Stimulated activated CD4-positive, alpha-beta T cell treated with anti-CD3 and anti-CD28 coated beads, Interleukin-4, amount 100 ng/mL, for 1 hour (primary cell): ENCODE measurements around the gene KCNMA1.

ENCODE experiments used
- DNase-seq: peaks from one replicate; pipeline ENCODE4 v3.0.0-alpha.2; 2020

KCNMA1 gene

GRCh38 chr10:76899490-76899889, 738.1 kb downstream of the KCNMA1 start:
- DNase-seq, result no peak

DNA sequence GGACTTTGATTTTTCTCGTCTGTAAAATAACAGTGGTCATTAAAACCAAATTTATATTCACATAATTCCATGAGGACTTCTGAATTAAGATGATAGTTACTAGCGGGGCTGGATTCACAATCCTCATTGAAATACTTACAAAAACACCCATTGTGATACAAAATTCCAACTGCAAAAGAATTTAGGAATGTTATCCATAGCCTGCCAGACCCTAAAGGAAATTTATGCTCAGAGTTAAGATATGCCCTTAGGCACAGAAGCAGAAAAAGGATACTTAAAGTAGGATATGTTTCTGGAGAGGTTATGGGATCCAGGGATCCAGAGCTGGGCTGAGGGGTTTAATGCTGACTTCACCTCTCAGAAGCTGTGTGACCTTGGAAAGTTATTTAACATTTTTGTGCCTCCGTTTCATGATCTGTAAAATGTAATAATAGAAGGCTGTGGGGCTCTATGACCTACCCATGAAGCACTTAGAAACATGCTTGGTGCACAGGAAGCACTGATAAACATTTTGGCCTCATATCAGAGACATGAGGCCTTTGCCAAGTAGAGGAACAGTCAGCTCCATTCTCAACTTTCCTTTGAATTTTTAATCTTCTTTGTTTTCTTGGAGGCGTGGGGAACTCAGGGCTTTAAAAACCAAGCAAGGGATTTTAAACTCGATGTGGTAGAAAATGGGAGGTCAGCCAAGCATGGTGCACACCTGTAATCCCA, 744.7 kb downstream of the KCNMA1 start:
- DNase-seq, result no peak

- DNase-seq, result no peak
Observed at GRCh38 chr10:76887223-76888010, 750.2 kb downstream of the KCNMA1 start.

GRCh38 chr10:76885816-76886215, 751.8 kb downstream of the KCNMA1 start:
- no peak for DNase-seq

- no peak for DNase-seq
Observed at GRCh38 chr10:76884673-76885275, 752.8 kb downstream of the KCNMA1 start.

- no peak for DNase-seq
Observed at GRCh38 chr10:76883596-76883995, 754.0 kb downstream of the KCNMA1 start.

GRCh38 chr10:76882796-76883195, 754.8 kb downstream of the KCNMA1 start:
- no peak for DNase-seq

GRCh38 chr10:76882245-76882644, 755.4 kb downstream of the KCNMA1 start:
- no peak for DNase-seq

DNA sequence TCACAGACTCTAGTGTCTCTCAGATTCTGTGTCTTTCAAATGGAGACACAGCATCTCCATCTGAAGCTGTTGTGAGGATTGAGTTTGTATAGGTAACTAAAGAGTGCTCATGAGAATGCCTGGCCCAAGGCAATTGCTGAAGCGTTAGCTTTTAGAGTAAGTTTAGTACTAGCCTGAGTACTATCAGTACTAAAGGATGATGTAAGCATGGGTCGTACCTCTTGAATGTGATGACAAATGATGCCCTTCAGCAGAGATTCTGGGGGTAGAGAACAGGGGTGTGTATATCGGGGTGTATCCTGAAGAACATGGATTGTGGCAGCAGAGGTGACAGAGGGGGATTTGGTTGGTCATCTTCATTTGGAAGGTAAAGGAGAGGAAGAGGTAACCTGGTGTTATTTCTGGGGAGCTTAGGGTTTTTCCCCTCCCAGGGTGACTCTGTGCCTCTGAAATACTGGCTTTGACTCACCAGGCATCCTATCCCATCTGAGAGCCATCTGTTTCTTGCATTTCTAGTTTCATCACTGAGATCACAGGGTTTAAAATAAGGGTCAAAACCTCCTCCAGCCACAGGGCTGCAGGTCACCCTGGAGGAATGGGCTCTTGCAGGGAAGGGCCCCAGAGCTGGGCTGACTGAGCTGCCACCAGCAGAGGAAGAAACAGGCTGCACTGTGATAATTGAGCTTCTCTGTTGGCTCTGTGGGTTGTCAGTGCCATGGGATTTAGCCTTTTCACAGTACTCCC, 756.0 kb downstream of the KCNMA1 start:
- DNase-seq, result no peak

- no peak for DNase-seq
Observed at GRCh38 chr10:76880931-76881330, 756.7 kb downstream of the KCNMA1 start.

GRCh38 chr10:76879116-76879913, 758.3 kb downstream of the KCNMA1 start:
- no peak for DNase-seq

- no peak for DNase-seq
Observed at GRCh38 chr10:76878514-76878913, 759.1 kb downstream of the KCNMA1 start.

GRCh38 chr10:76874896-76875295, 762.7 kb downstream of the KCNMA1 start:
- DNase-seq, result no peak

GRCh38 chr10:76874176-76874575, 763.4 kb downstream of the KCNMA1 start:
- no peak for DNase-seq

- no peak for DNase-seq
Observed at GRCh38 chr10:76871697-76872295, 765.8 kb downstream of the KCNMA1 start.

- DNase-seq, result no peak
Observed at GRCh38 chr10:76869931-76870330, 767.7 kb downstream of the KCNMA1 start.

DNA sequence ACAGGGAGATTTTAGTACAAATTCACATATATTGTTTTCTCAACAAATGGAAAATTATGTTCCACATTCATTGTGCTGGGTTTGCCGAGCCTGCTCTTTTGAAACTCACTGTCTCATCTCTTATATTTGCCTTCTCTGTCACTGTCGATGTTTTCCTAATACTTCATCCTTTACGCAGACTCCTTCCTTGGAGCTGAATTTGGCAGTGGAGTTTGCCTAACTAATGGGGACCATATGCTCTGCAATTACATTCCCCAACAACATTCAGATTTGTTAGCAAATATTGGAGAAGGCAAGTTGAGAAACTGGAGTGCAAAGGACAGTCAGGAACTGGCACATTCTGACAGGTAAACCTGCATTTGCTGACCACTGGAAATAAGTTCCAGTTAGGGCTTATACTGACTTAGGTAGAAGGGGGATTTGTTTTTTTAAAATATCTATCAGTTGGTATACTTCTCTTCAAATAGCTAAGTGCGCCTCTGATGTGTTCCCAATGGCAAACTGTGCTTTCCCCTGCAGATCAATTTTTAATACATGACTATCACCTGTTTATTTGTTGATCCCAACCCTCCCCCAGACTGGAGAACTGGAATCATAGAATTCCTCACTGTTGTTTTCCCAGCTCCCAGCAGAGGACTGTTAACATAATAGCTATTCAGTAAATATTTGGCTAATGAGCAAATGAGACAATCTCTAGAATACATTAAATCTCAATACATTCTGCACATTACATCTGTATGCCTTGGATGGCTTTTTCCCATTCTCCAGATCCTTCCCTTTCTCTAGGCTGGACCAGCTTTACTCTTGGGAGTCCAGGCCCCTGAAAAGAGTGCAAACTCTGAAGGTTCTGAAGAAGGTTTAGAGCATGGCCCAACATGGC, 769.3 kb downstream of the KCNMA1 start:
- no peak for DNase-seq

GRCh38 chr10:76866841-76867586, 770.6 kb downstream of the KCNMA1 start:
- DNase-seq, result no peak

- no peak for DNase-seq
Observed at GRCh38 chr10:76864922-76865321, 772.7 kb downstream of the KCNMA1 start.

DNA sequence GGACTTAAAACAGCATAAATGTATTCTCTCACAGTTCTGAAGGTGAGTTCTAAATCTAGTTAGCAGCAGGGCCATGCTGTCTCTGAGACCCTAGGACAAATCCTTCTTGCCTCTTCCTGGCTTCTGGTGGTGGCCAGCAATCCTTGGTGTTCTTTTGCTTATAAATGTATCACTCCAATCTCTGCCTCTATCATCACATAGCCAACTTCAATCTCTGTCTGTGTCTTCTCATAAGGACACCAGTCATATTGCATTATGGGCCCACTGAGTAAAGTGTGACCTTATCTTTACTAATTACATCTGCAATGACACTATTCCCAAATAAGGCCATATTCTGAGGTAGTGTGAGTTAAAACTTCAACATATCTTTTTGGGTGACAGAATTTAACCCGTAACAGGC, 778.9 kb downstream of the KCNMA1 start:
- no peak for DNase-seq
